Measurements from ENCODE around the gene TNFAIP8. TPM values are rescaled to one million over a fixed set of nuclear protein-coding genes. Genes with fewer than 3 reads are reported as not detected.

The TNFAIP8 gene
- total RNA-seq, 1 experiment from 2014 or later: 7.3 TPM

DNA sequence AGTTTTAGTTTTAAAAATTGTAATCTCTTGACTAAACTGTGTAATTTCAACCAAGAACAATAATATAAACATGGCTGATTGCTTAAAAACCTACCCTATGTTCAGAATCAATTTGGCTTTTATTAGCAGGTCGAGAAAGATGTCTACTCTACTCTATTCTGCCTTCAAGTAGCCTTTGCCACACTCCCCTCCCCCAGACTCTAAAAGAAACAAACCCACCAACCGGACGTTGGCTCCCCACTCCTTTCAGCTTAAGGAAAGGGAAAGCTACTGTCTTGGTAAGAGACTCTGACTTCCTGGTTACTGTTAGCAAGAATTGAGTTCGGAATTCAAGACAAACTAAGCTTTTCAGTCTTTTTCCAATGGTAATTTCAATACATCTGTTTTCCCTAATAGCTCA lies 46.7 kb downstream of the TNFAIP8 start:
- H4K8ac ChIP-seq (replicated peaks; ENCODE audit: insufficient read length, low read depth, low read length): no peak overlapping the region
- H3K56ac ChIP-seq (ENCODE audit: insufficient read length, low read depth, low read length): no peak overlapping the region
- no peak overlapping the region for H3K18ac ChIP-seq (ENCODE audit: insufficient read length, low read depth, low read length)
- WGBS (ENCODE audit: extremely low coverage, insufficient read length, low lambda C conversion rate): no CpG with 5 or more reads among the region's 4 CpGs
- H3K4me2 ChIP-seq (ENCODE audit: insufficient read depth, insufficient read length, low read length): no peak overlapping the region
- no peak overlapping the region for H3K4ac ChIP-seq (ENCODE audit: low read depth, low read length)
- H4K91ac ChIP-seq (ENCODE audit: insufficient read length, low read depth, low read length): no peak overlapping the region
- no peak overlapping the region for H3K23ac ChIP-seq (ENCODE audit: insufficient read length, low read depth, low read length)
- Mint-ChIP-seq H3K9me3 (no peaks in the 10 kb centered on the region; a peak in 1 of 5 replicates), H3K4me3 (peak overlapping the region in 1 of 2 experiments; percentile 41; a peak in 1 of 5 replicates), H3K4me1 (peaks cover 22 to 27% of the 10 kb centered on the region in 2 experiments), H3K36me3 (ENCODE audit: insufficient read depth in 1 of 3, low read depth in 3 of 3) (no peaks in the 10 kb centered on the region), H3K27me3 (ENCODE audit: low read depth) (no peaks in the 10 kb centered on the region), H3K27ac (peak overlapping the region in 1 of 3 experiments; percentile 77; a peak in 1 of 7 replicates)
- no peak overlapping the region for H3K9ac ChIP-seq (ENCODE audit: extremely low read depth, insufficient read length, low read length)
- no peak overlapping the region for H2BK5ac ChIP-seq (ENCODE audit: insufficient read length, low read length)
- no peaks in the 10 kb centered on the region for H3K79me1 ChIP-seq (ENCODE audit: insufficient read depth, low read depth, low read length, poor library complexity, severe bottlenecking)
- no peak overlapping the region for H2AFZ ChIP-seq (ENCODE audit: low read length)
- no peaks in the 10 kb centered on the region for H3K9me3 ChIP-seq (ENCODE audit: control insufficient read depth, low read depth, low read length)
- H3K27me3 ChIP-seq (ENCODE audit: insufficient read depth, low read length): no peaks in the 10 kb centered on the region
- TF ChIP-seq, protein P1, sequence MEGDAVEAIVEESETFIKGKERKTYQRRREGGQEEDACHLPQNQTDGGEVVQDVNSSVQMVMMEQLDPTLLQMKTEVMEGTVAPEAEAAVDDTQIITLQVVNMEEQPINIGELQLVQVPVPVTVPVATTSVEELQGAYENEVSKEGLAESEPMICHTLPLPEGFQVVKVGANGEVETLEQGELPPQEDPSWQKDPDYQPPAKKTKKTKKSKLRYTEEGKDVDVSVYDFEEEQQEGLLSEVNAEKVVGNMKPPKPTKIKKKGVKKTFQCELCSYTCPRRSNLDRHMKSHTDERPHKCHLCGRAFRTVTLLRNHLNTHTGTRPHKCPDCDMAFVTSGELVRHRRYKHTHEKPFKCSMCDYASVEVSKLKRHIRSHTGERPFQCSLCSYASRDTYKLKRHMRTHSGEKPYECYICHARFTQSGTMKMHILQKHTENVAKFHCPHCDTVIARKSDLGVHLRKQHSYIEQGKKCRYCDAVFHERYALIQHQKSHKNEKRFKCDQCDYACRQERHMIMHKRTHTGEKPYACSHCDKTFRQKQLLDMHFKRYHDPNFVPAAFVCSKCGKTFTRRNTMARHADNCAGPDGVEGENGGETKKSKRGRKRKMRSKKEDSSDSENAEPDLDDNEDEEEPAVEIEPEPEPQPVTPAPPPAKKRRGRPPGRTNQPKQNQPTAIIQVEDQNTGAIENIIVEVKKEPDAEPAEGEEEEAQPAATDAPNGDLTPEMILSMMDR (conservative IDR thresholded peaks at IDR 0.05): no peak
- no peak overlapping the region for H2BK20ac ChIP-seq (ENCODE audit: low read depth, low read length, poor library complexity, severe bottlenecking)
- no peaks in the 10 kb centered on the region for H4K20me1 ChIP-seq (ENCODE audit: control insufficient read depth, insufficient read depth, insufficient read length)
- no peaks in the 10 kb centered on the region for H3K79me2 ChIP-seq (ENCODE audit: insufficient read depth, low read length)
- H3T11ph ChIP-seq (ENCODE audit: low read length): no peak overlapping the region
- H2AK5ac ChIP-seq (ENCODE audit: insufficient read length, low read length): no peak overlapping the region
- peak; percentile 44 for DNase-seq
- H2BK15ac ChIP-seq (ENCODE audit: low read depth, low read length): no peak overlapping the region
- no peaks in the 10 kb centered on the region for H3K23me2 ChIP-seq (ENCODE audit: insufficient read length, low read depth, low read length, poor library complexity, severe bottlenecking)
- no peak overlapping the region for H4K5ac ChIP-seq (ENCODE audit: insufficient read length, low read depth, low read length)
- H3K14ac ChIP-seq (ENCODE audit: insufficient read depth, low read length): no peak overlapping the region
- H2BK12ac ChIP-seq (ENCODE audit: insufficient read length, low read depth, low read length): no peak overlapping the region
- H3K4me1 ChIP-seq (ENCODE audit: insufficient read depth, low read length): peaks cover 3% of the 10 kb centered on the region; the same call in 1 of the 2 replicates
- H2BK120ac ChIP-seq (ENCODE audit: low read depth, low read length, poor library complexity, severe bottlenecking): no peak overlapping the region
- no peak overlapping the region for H3K27ac ChIP-seq (ENCODE audit: insufficient read length, low read depth, low read length)

Measured in H9 (cell line).